KOPT-K1 (cell line): Measurements from ENCODE around the gene PSMB5.

Experiments
- H3K27ac ChIP-seq: fragments of 200-600 bp; sonication (generic); 2 replicates; pipeline ENCODE4 v1.5.1; 2016; ENCODE audit warnings: antibody characterized with exemption, mild to moderate bottlenecking, low read depth, low read length; ENCODE audit not compliant: poor library complexity, severe bottlenecking
- H3K36me3 ChIP-seq: fragments of 200-600 bp; sonication (generic); 2 replicates; pipeline ENCODE4 v1.5.1; 2017; ENCODE audit warnings: antibody characterized with exemption, mild to moderate bottlenecking, low read length, moderate library complexity; ENCODE audit not compliant: insufficient read depth
- H3K9me3 ChIP-seq: fragments of 200-600 bp; sonication (generic); 2 replicates; pipeline ENCODE4 v1.5.1; 2017; ENCODE audit warnings: antibody characterized with exemption, low read length, mild to moderate bottlenecking; ENCODE audit not compliant: insufficient read depth, poor library complexity, severe bottlenecking

Gene PSMB5

GRCh38 chr14:23034498-23035302 is at the start of gene PSMB5:
PSMB5 (minus strand) TSS chr14:23034900; CDS start chr14:23034881, 19 bp downstream.
- Histone ChIP-seq H3K27ac (peak within 1 kb of the TSS; percentile 87), H3K9me3 (no peaks in the 10 kb centered on the region)

GRCh38 chr14:23080474-23080873 is 45.8 kb upstream of the PSMB5 start:
- Histone ChIP-seq H3K36me3 (peaks cover 99% of the 10 kb centered on the region), H3K9me3 (no peaks in the 10 kb centered on the region), H3K27ac (no peak overlapping the region)

More at GRCh38 chr14:23034498-23035302, at the start of gene PSMB5:
- H3K36me3 ChIP-seq, result peaks cover 40% of the 10 kb centered on the region

DNA sequence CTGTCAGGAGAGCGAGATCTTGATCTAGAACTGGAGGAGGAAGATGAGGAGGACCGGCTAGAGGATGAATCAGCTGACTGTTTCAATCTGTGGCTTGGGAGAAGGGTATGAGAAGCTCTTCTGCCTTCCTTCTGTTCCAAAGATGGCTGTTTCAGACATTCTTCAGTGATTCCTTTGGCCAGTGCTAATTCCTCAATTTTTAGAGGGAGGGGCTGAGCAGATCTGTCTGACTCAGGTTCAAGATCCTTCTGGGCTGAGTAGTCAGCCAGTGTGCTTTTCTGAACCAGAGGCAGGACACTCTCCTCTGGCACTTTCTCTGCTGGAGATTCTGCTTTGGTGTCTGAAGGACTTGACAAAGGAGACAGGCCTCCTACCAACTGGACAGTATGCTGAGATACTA is 45.0 kb upstream of the PSMB5 start:
- no peaks in the 10 kb centered on the region for H3K9me3 ChIP-seq
- H3K36me3 ChIP-seq, result peaks cover 99% of the 10 kb centered on the region
- no peak overlapping the region for H3K27ac ChIP-seq

DNA sequence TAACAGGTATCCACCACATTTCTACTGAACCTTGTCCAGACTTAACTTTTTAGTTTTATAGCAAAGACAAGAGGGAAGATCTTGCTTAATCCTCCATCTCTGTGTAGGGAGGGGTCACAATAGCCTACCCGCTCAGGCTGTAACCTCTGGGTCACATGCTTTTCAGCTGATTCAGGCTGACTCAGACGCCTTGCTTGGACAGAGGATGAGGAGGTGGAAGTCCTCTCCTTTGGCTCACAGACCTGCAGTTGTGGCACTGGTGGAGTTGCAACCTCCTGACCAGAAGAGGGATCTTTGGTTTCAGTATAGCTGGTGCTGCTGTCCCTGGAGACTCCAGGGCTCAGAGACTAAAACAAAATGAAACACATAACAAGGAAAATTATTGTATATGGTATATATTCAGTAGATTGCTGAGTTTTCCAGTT is 44.0 kb upstream of the PSMB5 start:
- peaks cover 98% of the 10 kb centered on the region for H3K36me3 ChIP-seq
- H3K27ac ChIP-seq, result no peak overlapping the region

GRCh38 chr14:23077962-23078361 is 43.3 kb upstream of the PSMB5 start:
- no peak overlapping the region for H3K27ac ChIP-seq
- peaks cover 96% of the 10 kb centered on the region for H3K36me3 ChIP-seq
- H3K9me3 ChIP-seq, result no peaks in the 10 kb centered on the region

More for the DNA sequence above, 44.0 kb upstream of the PSMB5 start:
- H3K9me3 ChIP-seq, result no peaks in the 10 kb centered on the region

DNA sequence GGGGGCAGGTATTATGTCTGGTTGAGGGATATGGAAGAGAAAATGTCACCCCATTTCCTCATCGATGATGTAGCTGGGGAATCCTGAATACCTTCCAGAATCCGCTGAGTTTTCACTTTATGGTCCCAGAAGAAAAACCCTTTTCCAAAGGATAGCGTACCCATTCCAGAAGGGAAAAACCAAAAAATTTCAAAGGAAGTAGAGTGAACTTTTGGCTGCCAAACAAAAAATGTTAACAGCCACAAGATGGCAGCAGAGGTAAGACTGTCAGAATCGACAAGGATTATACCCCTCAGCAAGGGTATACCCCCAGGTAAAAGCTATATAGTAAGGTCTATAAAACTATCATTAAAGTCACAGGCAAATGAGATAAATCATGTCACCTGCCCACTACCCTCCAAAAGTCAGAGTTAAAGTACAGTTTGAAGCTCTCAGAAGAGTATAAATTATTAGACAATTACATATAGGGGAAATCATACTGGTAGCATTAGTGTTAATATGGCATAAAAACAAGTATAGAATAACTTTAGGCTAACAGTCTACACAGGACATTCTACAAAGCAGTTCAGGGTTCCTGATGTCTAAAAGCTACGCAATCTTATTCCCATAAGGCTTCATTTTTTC is 42.2 kb upstream of the PSMB5 start:
- H3K9me3 ChIP-seq, result no peaks in the 10 kb centered on the region
- H3K27ac ChIP-seq, result no peak overlapping the region
- peaks cover 96% of the 10 kb centered on the region for H3K36me3 ChIP-seq

- Histone ChIP-seq H3K27ac (no peak overlapping the region), H3K36me3 (peaks cover 79% of the 10 kb centered on the region), H3K9me3 (no peaks in the 10 kb centered on the region)
Observed at GRCh38 chr14:23074906-23075305, 40.2 kb upstream of the PSMB5 start.

DNA sequence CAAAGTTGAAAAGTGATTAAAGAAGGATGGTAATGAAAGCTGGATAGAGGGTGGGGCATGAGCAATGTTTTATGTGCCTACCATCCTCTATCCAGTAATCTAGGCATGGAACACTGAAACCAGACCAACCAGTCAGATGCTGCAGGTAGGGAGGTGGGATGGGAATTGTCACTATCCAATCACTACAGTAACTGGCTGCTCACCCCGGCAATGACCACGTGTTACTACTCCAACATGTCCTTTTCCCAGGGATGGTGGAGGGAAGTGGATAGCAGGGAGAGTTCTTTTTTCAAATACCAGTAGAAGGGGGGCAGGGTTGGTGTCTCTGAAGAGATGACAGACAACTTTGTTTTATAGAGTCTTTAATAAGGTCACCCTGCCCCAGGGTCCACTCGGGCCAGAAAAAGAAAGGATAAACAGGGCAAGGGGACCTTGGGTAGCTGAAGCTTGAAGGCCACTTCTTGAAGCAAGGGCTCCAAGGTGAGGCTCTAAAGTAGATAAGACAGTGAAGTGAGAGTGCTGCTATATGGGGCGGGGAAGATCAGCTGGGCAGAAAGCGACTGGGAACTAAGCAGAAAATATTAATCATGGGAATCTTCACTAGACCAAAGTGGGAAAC is 37.3 kb upstream of the PSMB5 start:
- peak overlapping the region; percentile 86 for H3K27ac ChIP-seq
- H3K9me3 ChIP-seq, result no peaks in the 10 kb centered on the region
- peaks cover 79% of the 10 kb centered on the region for H3K36me3 ChIP-seq

- Histone ChIP-seq H3K9me3 (no peaks in the 10 kb centered on the region), H3K27ac (peak overlapping the region; percentile 86), H3K36me3 (peaks cover 79% of the 10 kb centered on the region)
Observed at GRCh38 chr14:23071244-23071920, 36.7 kb upstream of the PSMB5 start.

DNA sequence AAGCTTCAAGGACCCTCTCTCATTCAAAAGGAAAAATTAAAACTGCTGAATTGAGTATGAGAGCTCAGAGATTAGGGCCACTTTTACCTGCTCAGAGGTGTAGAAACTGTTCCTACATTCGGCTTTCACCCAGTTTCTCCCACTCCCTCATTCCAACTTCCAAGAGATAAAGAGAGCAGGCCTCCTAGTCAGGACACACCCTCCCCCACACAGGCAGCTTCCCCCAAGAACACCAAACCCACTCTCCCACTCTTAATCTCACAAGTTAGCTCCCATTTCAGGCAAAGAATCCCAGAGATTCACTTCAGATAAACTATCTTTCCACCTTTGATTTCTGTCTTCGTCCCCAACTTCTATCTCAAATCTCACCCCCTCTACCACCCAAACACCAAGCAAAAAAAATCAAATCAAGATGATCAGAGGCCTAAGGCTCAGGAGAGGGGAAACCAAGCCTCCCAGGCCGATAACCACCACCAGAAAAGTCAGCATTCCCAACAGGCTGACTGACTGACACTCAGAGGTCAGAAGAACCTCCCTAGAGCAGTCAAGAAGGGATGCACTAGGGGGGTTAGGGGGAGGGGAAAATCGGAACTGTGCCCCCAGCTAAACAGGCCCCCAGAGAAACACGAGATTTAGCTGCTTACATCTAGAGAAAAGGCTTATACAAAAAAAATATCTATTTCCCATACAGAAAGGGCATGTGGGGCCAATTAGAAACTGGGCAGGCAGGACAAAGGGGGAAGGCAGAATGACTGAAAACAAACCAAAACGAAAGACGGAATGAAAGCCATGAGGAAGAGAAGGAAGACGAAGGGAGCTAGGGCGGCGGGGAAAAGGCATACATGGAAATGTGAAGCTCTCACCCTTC is 35.8 kb upstream of the PSMB5 start:
- peak overlapping the region; percentile 86 for H3K27ac ChIP-seq
- H3K36me3 ChIP-seq, result peaks cover 79% of the 10 kb centered on the region
- no peaks in the 10 kb centered on the region for H3K9me3 ChIP-seq

GRCh38 chr14:23069413-23069806 is 34.7 kb upstream of the PSMB5 start:
- Histone ChIP-seq H3K27ac (no peak overlapping the region), H3K36me3 (peaks cover 79% of the 10 kb centered on the region), H3K9me3 (no peaks in the 10 kb centered on the region)

DNA sequence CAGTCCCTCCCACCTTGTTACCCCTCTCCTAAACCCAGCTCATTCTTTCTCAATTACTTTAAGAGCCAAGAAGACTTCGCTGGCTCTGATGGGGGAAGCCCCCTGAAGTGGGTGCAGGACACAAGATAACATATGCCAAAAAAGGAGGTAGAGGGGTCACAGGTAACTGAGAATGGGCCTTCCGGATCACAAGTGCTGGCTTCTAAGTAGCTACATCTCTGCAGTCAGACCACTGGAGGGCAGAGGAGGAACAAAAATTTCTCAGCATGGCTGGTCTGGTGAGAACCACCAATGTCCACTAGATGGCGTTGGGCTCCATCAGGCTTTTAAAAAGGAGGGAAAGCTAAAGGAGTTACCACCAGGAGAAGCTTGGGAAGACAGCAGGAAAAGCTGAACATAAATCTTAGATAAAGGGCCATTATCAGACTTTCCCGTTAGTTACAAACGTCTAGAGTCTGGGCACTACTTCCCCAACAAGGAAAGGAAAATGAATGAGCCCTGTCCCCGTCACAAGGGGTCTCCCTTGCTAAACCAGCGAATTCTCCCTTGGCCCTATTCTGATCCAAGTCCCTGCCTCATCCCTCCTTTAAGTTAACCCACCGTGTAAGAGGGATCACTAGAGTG is 34.2 kb upstream of the PSMB5 start:
- H3K9me3 ChIP-seq, result no peaks in the 10 kb centered on the region
- H3K27ac ChIP-seq, result no peak overlapping the region
- H3K36me3 ChIP-seq, result peaks cover 79% of the 10 kb centered on the region

- Histone ChIP-seq H3K36me3 (peaks cover 83% of the 10 kb centered on the region), H3K9me3 (no peaks in the 10 kb centered on the region), H3K27ac (no peak overlapping the region)
Observed at GRCh38 chr14:23067847-23068788, 33.4 kb upstream of the PSMB5 start.
